Measurements from ENCODE around the gene EIF4E3.

Gene EIF4E3

DNA sequence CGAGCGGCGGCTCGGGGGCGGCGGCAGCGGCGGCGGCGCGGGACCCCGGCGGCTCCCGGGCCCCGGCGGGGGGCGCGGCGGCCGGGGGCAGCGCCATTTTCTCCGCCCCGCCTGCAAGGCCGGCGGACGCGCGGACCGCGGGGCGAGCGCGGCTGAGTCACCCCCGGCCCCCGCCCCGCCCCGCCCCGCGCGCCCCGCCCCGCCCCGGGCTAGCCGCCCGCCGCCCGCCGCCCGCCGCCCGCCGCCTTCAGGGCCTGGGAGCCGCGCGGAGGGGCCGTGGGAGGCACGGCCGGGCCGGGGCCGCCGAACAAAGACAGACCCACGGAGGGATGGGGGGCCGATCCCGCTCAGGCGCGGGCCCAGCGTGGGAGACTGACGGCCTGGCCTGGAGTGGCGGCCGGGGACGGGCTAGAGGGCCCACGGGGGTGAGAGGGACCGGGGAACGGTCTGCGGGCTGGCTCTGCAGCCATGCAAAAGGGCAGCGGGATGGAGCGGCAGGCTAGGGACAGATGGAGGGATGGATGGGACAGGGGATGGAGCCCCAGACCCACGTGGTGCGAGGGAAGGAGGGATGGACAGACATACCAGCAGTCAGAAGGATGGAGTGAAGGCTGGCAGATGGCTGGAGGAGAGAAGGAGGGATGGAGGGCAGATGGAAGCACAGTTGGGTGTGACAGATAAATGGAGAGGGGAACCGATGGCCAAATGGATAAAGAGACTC, at the start of gene EIF4E3:
Gene EIF4E3 (minus strand): TSS at position 132 of the 721 bp plus-strand sequence. CDS start 35 bp downstream, at position 97.
- H3K4me3 ChIP-seq (ENCODE audit: control insufficient read depth, low read depth, low read length), result peak within 1 kb of the TSS; percentile 69
- peak; percentile 19 for DNase-seq (ENCODE audit: low read depth)
- TF ChIP-seq, protein P1, sequence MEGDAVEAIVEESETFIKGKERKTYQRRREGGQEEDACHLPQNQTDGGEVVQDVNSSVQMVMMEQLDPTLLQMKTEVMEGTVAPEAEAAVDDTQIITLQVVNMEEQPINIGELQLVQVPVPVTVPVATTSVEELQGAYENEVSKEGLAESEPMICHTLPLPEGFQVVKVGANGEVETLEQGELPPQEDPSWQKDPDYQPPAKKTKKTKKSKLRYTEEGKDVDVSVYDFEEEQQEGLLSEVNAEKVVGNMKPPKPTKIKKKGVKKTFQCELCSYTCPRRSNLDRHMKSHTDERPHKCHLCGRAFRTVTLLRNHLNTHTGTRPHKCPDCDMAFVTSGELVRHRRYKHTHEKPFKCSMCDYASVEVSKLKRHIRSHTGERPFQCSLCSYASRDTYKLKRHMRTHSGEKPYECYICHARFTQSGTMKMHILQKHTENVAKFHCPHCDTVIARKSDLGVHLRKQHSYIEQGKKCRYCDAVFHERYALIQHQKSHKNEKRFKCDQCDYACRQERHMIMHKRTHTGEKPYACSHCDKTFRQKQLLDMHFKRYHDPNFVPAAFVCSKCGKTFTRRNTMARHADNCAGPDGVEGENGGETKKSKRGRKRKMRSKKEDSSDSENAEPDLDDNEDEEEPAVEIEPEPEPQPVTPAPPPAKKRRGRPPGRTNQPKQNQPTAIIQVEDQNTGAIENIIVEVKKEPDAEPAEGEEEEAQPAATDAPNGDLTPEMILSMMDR (conservative IDR thresholded peaks at IDR 0.05; ENCODE audit: control insufficient read depth, insufficient read depth, low read depth, low read length), result no peak

DNA sequence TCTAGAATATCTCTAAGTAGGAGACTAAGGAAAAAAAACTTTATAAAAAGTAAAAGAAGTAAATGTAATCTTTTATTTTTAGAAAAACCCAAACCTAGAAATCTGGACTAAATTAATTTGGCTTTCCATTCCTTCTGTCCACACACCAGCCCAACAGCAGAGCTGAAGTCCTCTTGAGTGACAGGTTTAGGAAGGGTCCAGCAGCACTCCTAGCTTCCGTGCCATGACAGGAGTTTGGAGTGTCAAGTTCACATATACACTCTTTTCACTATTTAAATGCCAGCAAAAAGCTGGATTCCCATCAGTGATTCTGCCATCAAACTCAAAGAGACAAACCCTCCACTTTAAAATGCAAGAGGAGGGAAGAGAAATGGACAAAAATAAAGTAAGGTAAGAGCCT, 46.7 kb upstream of the EIF4E3 start:
- no peak for DNase-seq (ENCODE audit: low read depth)
- H3K4me3 ChIP-seq (ENCODE audit: control insufficient read depth, low read depth, low read length), result no peak overlapping the region
- TF ChIP-seq, protein P1 (conservative IDR thresholded peaks at IDR 0.05; ENCODE audit: control insufficient read depth, insufficient read depth, low read depth, low read length), result no peak

DNA sequence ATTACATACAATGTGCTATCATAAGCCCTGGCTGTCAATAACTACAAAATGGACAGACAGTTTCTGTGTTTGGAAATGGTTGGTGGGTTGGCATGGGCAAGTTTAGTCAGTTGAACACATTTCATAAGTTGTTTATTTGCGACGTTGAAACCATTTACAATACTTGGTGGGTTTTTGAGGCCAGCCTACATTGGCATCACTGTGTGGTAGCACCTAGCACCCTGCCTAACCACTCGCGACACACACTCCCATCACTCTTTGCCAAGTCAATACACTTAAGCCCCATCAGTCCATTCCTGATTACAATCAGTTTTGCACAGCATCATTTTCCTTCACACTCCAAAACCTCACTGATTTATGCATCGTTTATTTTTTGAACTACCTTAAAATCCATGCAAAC, 45.9 kb upstream of the EIF4E3 start:
- TF ChIP-seq, protein P1 (conservative IDR thresholded peaks at IDR 0.05; ENCODE audit: control insufficient read depth, insufficient read depth, low read depth, low read length), result no peak
- no peak overlapping the region for H3K4me3 ChIP-seq (ENCODE audit: control insufficient read depth, low read depth, low read length)

DNA sequence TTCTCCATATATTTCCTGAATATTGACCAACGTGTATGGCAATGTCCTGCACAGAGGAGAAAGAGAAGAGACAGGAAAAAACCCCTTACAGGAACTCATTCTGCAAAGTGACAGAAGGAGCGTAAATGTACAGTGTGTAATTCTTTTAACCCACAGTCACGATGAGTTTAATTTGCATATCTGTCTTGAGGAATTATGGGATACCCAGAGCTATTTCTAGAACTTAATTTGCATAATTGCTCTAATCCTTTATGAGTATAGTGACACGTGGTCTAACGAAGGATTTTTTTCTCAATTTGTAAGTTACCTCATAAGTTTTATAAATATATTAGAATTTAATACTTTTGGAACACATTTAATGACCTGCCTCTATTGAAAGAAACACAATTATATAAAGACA, 38.2 kb upstream of the EIF4E3 start:
- DNase-seq (ENCODE audit: low read depth), result no peak
- TF ChIP-seq, protein P1 (conservative IDR thresholded peaks at IDR 0.05; ENCODE audit: control insufficient read depth, insufficient read depth, low read depth, low read length), result no peak
- no peak overlapping the region for H3K4me3 ChIP-seq (ENCODE audit: control insufficient read depth, low read depth, low read length)

More for the DNA sequence above, 45.9 kb upstream of the EIF4E3 start:
- no peak for DNase-seq (ENCODE audit: low read depth)

DNA sequence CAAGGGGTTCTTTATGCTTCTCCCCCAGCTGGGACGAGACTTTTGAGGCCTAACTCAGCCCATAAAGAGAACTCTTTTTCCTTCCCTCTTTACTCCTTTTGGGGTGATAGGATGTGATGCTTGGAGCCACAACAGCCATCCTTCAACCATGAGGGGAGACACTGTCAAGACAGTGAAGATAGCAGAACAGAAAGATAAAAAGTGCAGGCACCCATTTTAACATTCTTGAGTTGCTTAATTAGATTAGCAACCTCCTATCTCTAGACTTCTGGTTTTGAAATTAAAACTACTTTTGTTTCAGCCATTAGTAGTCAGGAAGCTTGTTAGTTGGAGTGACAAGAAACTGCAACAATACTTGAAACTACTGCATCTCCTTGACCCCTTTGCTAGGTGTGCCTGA, 34.9 kb upstream of the EIF4E3 start:
- no peak overlapping the region for H3K4me3 ChIP-seq (ENCODE audit: control insufficient read depth, low read depth, low read length)
- TF ChIP-seq, protein P1 (conservative IDR thresholded peaks at IDR 0.05; ENCODE audit: control insufficient read depth, insufficient read depth, low read depth, low read length), result no peak
- no peak for DNase-seq (ENCODE audit: low read depth)

DNA sequence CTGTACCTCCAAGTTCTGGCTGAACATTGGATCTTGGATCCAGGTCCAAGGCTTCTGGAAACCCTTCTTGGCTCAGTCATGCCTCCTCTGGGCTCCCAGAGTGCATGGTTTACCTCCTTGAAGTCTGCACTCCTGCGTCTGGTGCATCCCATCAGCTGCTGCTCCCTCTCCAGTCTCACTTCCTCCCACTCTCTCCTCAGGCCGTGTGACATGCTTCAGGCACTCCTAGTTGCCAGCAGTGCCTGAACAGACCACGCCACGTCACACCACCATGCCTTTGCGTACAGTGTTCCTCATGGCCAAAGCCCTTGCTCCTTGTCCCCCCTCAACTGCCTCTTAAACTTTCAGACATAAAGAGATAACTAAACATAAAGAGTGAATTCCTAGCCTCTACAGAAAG, 34.2 kb upstream of the EIF4E3 start:
- no peak overlapping the region for H3K4me3 ChIP-seq (ENCODE audit: control insufficient read depth, low read depth, low read length)
- TF ChIP-seq, protein P1 (conservative IDR thresholded peaks at IDR 0.05; ENCODE audit: control insufficient read depth, insufficient read depth, low read depth, low read length), result no peak
- DNase-seq (ENCODE audit: low read depth), result no peak
